Stimulated activated CD8-positive, alpha-beta memory T cell treated with anti-CD3 and anti-CD28 coated beads, Interleukin-4, amount 100 ng/mL, for 48 hours (primary cell): ENCODE measurements around the gene SSTR5.
"Not testable (repeated sequence)": the region's sequence is repeated elsewhere in the genome, so short reads cannot be mapped to it uniquely, and the experiment has no call there.

Experiments
- DNase-seq: peaks from one replicate; pipeline ENCODE4 v3.0.0-alpha.2; 2020

The SSTR5 gene

DNA sequence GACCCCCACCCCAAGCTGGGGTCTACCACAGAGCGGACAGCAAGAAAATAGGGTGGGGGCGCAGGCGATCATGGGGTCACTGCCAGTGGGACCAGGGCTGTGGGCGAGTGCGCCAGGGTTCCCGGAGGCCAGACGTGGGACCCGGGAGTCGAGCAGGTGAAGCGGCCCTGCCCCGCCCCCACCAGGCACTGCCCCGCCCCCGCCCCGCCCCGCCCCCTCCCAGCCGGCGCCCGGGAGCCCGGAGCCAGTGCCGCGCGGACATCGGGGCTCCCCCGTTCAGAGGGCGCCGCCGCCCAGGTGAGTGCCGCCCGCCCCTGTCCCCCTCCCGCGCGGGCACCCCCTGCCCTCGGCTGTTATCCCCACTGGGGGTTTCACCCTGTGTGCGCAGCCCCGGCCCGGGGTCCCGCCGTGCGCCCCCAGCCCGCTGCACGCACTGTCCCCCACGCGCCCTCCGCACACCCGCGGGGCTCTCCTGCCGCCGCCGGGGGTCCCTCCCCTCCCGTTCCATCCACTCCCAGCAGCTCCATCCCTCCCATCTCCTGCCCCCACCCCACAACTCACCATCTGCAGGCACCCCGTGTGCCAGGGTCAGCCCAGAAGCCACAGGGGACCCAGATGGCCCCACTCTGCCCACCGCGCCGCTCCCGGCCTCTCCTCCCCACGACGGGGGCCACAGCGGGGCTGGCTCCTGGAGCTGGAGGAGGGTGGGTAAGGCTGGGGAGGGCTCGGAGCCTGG, at the start of gene SSTR5:
SSTR5 (plus strand) TSS at position 222 of the 736 bp plus-strand sequence. CDS start 6,122 bp downstream, outside the sequence.
- DNase-seq, result no peak

DNA sequence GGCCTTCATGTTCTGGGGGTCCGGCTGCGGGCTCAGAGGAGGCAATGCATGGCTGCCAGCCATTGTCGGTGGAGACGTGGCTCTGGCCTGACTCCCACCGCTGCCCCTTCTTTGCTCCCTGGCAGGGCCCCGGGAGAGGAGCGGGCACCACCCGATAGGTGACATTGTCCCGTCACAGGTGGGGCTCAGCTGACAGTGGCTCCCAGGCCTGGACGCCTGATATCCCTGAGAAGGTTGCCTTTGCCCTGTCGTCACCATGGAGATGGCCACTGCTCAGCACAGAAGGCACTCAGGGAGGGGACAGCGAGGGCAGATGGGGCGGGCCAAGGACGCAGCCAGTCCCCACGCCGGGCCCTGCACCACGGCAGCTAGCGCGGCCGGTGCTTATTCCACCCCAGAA, 48.4 kb upstream of the SSTR5 start:
- DNase-seq, result no peak

GRCh38 chr16:1025183-1025809, 47.3 kb upstream of the SSTR5 start:
- DNase-seq, result not testable (repeated sequence)

- DNase-seq, result no peak
These were observed 46.3 kb upstream of the SSTR5 start for GRCh38 chr16:1026057-1026783.

DNA sequence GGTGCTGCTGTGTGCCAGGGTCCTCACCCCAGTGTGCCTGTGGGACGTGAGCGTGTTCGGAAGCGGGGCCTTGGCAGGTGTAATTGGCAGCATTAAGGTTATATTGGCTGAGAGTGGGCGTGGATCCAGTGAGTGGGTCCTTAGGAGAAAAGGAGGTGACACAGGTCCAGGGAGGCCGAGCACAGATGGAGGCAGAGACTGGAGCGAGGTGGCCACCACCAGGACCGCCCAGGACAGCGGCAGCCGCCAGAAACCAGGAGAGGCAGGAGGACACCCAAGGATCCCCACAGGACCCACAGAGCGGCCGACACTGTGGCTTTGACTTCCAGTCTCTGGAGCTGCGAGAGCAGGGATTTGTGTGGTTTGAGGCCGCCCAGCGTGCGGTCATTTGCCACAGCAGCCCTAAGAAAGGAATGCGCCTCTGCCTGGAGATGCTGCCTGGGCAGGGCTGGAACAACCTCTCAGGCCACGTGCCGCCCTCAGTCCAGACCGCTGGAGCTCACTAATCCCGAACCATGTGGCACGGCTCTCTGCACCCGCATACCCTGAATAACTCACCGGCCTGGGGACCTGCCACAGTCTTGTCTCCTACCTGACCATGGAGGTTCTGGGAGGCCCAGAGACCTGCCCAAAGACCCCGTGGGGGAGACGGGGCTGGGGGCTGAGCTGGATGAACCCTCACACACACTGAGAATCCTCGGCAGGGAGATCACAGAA, 45.6 kb upstream of the SSTR5 start:
- no peak for DNase-seq

DNA sequence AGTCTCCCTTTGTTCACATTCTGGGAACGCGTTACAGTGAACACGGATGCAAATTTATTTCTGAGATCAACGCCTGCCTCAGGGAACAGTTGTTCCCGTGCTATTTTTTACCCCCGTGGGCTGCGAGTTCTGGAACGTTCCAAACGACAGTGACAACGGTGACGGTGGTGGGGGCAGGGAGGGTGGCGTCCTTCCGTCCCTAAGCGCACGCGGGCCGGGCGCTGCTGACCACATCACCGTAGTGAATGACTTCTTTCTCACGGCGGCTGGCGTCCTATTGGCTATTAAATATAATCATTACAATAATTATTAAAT, 45.1 kb upstream of the SSTR5 start:
- no peak for DNase-seq

- DNase-seq, result no peak
These were observed 44.5 kb upstream of the SSTR5 start for GRCh38 chr16:1028056-1028455.

- no peak for DNase-seq
These were observed 43.9 kb upstream of the SSTR5 start for GRCh38 chr16:1028524-1029258.

DNA sequence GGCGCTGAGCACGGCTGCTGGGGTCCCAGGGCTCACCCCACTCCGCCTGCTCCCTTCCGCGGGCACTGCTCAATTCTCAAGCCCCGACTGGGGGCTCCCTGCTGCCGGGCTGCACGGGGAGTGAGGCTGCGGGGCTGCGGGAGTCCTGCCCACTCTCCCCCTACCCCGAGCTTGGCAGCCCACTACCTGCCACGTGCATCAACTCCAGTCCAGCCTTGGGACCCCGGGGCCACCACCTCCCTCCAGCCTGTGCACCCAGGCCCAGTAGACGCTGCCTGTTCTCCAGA, 43.3 kb upstream of the SSTR5 start:
- DNase-seq, result no peak

- DNase-seq, result no peak
These were observed 42.1 kb upstream of the SSTR5 start for GRCh38 chr16:1030473-1030901.

- DNase-seq, result no peak
These were observed 40.9 kb upstream of the SSTR5 start for GRCh38 chr16:1031666-1032065.

DNA sequence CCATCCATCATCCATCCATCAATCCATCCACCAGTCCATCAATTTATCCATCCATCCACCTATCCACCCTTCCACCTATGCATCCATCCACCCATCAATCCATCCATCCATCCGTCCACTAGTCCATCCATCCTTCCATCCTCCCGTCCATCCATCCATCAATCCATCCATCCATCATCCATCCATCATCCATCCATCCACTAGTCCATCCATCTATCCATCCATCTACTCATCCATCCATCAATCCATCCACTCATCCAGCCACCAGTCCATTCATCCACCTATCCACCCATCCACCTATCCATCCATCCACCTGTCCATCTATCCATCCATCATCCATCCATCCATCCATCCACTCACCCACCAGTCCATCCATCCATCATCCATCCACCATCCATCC, 39.9 kb upstream of the SSTR5 start:
- DNase-seq, result no peak

DNA sequence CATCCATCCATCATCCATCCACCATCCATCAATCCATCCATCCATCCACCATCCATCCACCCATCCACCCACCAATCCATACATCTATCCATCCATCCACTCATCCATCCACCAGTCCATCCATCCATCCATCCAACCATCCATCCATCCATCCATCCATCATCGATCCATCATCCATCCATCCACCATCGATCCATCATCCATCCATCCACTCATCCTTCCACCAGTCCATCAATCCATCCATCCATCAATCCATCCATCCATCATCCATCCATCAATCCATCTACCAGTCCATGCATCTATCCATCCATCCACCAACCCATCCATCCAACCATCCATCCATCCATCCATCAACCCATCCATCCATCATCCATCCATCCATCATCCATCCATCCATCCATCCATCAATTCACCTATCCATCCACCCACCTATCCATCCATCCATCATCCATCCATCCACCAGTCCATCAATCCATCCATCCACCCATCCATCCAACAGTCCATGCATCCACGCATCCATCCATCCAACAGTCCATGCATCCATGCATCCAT, 39.3 kb upstream of the SSTR5 start:
- no peak for DNase-seq

GRCh38 chr16:1034230-1035065, 38.1 kb upstream of the SSTR5 start:
- DNase-seq, result no peak

- no peak for DNase-seq
These were observed 37.5 kb upstream of the SSTR5 start for GRCh38 chr16:1035066-1035415.

GRCh38 chr16:1036166-1036565, 36.4 kb upstream of the SSTR5 start:
- DNase-seq, result no peak

GRCh38 chr16:1036726-1037393, 35.7 kb upstream of the SSTR5 start:
- DNase-seq, result no peak

DNA sequence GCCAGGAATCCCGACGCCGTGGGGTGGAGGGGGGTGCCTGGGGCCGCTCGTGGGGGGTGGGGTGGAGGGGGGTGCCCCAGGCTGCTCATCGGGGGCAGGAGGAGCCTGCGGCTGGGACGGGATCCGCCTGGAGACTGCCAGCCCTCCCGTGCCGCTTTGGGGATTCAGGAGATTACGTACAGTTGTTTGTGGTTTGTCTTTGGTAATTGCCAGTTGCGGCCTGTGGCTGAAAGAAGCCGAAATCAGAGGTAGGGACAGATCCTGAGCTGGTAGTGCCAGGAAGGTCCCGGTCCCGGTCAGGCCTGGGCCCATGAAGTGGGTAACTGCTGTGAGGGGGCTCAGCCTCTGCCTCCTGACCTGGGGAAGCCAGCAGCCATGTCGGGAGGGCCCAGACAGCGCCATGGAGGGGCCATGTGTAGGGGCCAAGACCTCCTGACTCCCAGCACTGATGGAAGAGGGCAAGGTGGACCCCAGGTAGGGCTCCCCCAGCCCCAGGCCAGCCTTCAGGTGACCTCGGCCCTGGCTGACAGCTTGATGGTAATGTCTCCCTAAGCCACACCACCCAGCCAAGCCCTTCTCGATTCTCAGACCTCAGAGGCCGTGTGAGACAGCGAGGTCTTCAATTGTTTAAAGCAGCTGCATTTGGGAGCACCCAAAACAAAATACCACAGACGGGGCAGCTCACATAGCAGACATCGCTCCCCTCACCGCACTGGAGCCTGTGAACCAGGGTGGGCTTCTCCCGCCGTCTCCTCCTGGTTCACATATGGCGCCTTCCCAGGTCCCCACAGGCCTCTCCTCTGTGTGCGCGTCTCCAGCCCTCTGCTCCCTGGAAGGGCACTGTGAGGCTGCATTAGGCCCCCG, 34.9 kb upstream of the SSTR5 start:
- DNase-seq, result no peak

GRCh38 chr16:1038932-1039331, 33.6 kb upstream of the SSTR5 start:
- no peak for DNase-seq

GRCh38 chr16:1039762-1040161, 32.8 kb upstream of the SSTR5 start:
- DNase-seq, result no peak
